NCI-H2029 (cell line): ENCODE results near the gene SH2B2.
"Not testable (repeated sequence)": the region's sequence is repeated elsewhere in the genome, so short reads cannot be mapped to it uniquely, and the experiment has no call there.

ENCODE experiments used
- DNase-seq: peaks from one replicate; lab custom pipeline; 2025; lab: John Stamatoyannopoulos, UW

SH2B2 gene

GRCh38 chr7:102287111-102287980 is 678 bp downstream of the SH2B2 start:
- DNase-seq, result no peak

- DNase-seq, result no peak
Observed at GRCh38 chr7:102287981-102288278, 1.3 kb downstream of the SH2B2 start.

- no peak for DNase-seq
Observed at GRCh38 chr7:102288285-102288930, 1.7 kb downstream of the SH2B2 start.

- DNase-seq, result no peak
Observed at GRCh38 chr7:102289057-102289456, 2.4 kb downstream of the SH2B2 start.

- no peak for DNase-seq
Observed at GRCh38 chr7:102291056-102291915, 4.6 kb downstream of the SH2B2 start.

- DNase-seq, result no peak
Observed at GRCh38 chr7:102291916-102292267, 5.2 kb downstream of the SH2B2 start.

GRCh38 chr7:102292813-102293798 is 6.4 kb downstream of the SH2B2 start:
- DNase-seq, result no peak

GRCh38 chr7:102294589-102294988 is 7.9 kb downstream of the SH2B2 start:
- DNase-seq, result no peak

GRCh38 chr7:102295346-102296178 is 8.9 kb downstream of the SH2B2 start:
- no peak for DNase-seq

GRCh38 chr7:102296179-102296438 is 9.4 kb downstream of the SH2B2 start:
- DNase-seq, result no peak

GRCh38 chr7:102296514-102296913 is 9.8 kb downstream of the SH2B2 start:
- DNase-seq, result no peak

- DNase-seq, result no peak
Observed at GRCh38 chr7:102297487-102298218, 11.0 kb downstream of the SH2B2 start.

- no peak for DNase-seq
Observed at GRCh38 chr7:102300643-102301221, 14.1 kb downstream of the SH2B2 start.

GRCh38 chr7:102301367-102301766 is 14.7 kb downstream of the SH2B2 start:
- not testable (repeated sequence) for DNase-seq

- DNase-seq, result no peak
Observed at GRCh38 chr7:102302025-102302424, 15.4 kb downstream of the SH2B2 start.

- DNase-seq, result no peak
Observed at GRCh38 chr7:102303669-102304422, 17.2 kb downstream of the SH2B2 start.

GRCh38 chr7:102304668-102305067 is 18.0 kb downstream of the SH2B2 start:
- DNase-seq, result no peak

- DNase-seq, result no peak
Observed at GRCh38 chr7:102305414-102306268, 19.0 kb downstream of the SH2B2 start.
